GM12878 (cell line): ENCODE measurements around the gene MGAT5. TPM values are rescaled to one million over a fixed set of nuclear protein-coding genes. Genes with fewer than 3 reads are reported as not detected.

ENCODE experiments used
- BHLHE40 ChIP-seq, 2 experiments: fragments of 450-650 bp in 1 of 2; IDR thresholded peaks; 2 replicates each; pipeline ENCODE4 v1.6.1; 2011 to 2017; ENCODE audit warnings: low read depth in 2 of 2, borderline replicate concordance in 1 of 2, improper control_type of control experiment in 1 of 2, low read length in 1 of 2, mild to moderate bottlenecking in 1 of 2
- CBX3 ChIP-seq: fragments of 200-600 bp; sonication (generic); IDR thresholded peaks from 2 replicates; pipeline ENCODE4 v1.6.1; 2016; ENCODE audit warnings: low read depth, borderline replicate concordance
- CHD4 ChIP-seq: fragments of 200-600 bp; sonication (generic); IDR thresholded peaks from 2 replicates; pipeline ENCODE4 v1.6.1; 2016; ENCODE audit warnings: mild to moderate bottlenecking
- FOXK2 ChIP-seq: fragments of 450-650 bp; IDR thresholded peaks from 2 replicates; pipeline ENCODE4 v1.6.1; 2017; ENCODE audit warnings: mild to moderate bottlenecking, moderate library complexity
- IKZF2 ChIP-seq, 2 experiments: fragments of 450-650 bp; IDR thresholded peaks; 2 replicates each; pipeline ENCODE4 v1.6.1; 2017; ENCODE audit warnings: mild to moderate bottlenecking in 2 of 2, moderate library complexity in 2 of 2
- MYC ChIP-seq: IDR thresholded peaks from 2 replicates; pipeline ENCODE4 v1.6.1; 2011; ENCODE audit warnings: mild to moderate bottlenecking, low read length, moderate library complexity, inconsistent platforms; ENCODE audit not compliant: insufficient read depth, insufficient replicate concordance, insufficient read length, severe bottlenecking
- RCOR1 ChIP-seq: conservative IDR thresholded peaks from 2 replicates; pipeline ENCODE4 v1.6.1; 2012; ENCODE audit warnings: low read depth, low read length, improper control_type of control experiment
- ZNF24 ChIP-seq: fragments of 450-650 bp; IDR thresholded peaks from 2 replicates; pipeline ENCODE4 v1.6.1; 2017; ENCODE audit warnings: antibody characterized with exemption, mild to moderate bottlenecking
- polyA plus RNA-seq, 11 experiments: library from polyadenylated mRNA; depleted of rRNA in 4 of 11; unstranded in 6 of 11; stranded (reverse) in 5 of 11; fragments of >200 nt; fragmentation: Nextera tagmentation in 4 of 11; fragmentation: Illumina TruSeq in 1 of 11; extraction: Ambion mirVana in 4 of 11; extraction: Trizol in 1 of 11; gene quantifications; 1 replicate in 1 of 11; 2 replicates in 10 of 11; pipeline versions ENCODE4 v1.2.1 to v1.2.3, GENCODE V29; 2011 to 2016; ENCODE audit warnings: inconsistent platforms in 2 of 11, missing spikeins in 2 of 11, low read depth in 1 of 11
- total RNA-seq, 4 experiments: library from RNA; depleted of rRNA in 3 of 4; stranded (reverse); fragments of >200 nt in 3 of 4; fragmentation: Illumina TruSeq in 1 of 4; extraction: Trizol in 1 of 4; gene quantifications; 2 replicates each; pipeline versions ENCODE4 v1.2.1 to v1.2.3, GENCODE V29; 2013 to 2021
- TF ChIP-seq, protein P1 (sequence below): IDR thresholded peaks from 2 replicates; pipeline ENCODE4 v1.6.1; 2012; ENCODE audit warnings: low read depth, low read length, improper control_type of control experiment
- TF ChIP-seq, protein P2 (sequence below): IDR thresholded peaks from 2 replicates; pipeline ENCODE4 v1.6.1; 2012; ENCODE audit warnings: low read depth, low read length, improper control_type of control experiment
- TF ChIP-seq, protein P3 (sequence below): fragments of 450-650 bp; formaldehyde crosslinking; IDR thresholded peaks from 2 replicates; pipeline ENCODE4 v1.4.0; 2022; ENCODE audit warnings: mild to moderate bottlenecking, moderate library complexity

The MGAT5 gene
- total and polyA plus RNA-seq, 10 of the 15 experiments (the other 5 are each of a cell fraction or from before 2014, with no cell fraction given) = 4.9 to 104 (median 36.2) TPM

DNA sequence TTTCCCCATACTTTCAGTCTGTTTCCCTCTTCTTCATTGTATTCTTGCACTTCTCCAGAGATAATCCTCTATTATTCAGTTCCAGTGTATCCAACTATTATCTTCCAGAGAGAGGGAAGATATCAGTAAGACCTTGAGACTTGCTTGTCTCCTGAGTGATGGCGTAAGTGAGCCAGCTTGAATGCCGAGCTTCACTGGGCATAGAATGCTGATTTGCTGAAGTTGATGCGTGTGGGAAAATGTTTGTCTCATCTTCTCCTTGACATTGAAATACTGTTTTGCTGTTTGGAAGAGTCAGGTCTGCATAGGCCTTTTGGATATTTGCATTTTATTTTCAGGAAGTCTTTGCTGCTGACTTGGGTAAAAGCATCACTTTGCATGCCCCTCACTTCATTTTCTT, 41.1 kb upstream of the MGAT5 start (continued):
- TF ChIP-seq, protein P1, sequence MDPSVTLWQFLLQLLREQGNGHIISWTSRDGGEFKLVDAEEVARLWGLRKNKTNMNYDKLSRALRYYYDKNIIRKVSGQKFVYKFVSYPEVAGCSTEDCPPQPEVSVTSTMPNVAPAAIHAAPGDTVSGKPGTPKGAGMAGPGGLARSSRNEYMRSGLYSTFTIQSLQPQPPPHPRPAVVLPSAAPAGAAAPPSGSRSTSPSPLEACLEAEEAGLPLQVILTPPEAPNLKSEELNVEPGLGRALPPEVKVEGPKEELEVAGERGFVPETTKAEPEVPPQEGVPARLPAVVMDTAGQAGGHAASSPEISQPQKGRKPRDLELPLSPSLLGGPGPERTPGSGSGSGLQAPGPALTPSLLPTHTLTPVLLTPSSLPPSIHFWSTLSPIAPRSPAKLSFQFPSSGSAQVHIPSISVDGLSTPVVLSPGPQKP = no peak
- TF ChIP-seq RCOR1 = no peak
- TF ChIP-seq MYC = no peak
- TF ChIP-seq ZNF24 = no peak
- no peak for TF ChIP-seq CBX3
- TF ChIP-seq IKZF2 (IDR thresholded peaks at IDR 0.05) = no peak
- TF ChIP-seq CHD4 = no peak
- no peak for TF ChIP-seq FOXK2
- no peak for TF ChIP-seq BHLHE40 (IDR thresholded peaks at IDR 0.05; ENCODE audit: borderline replicate concordance in 1 of 2, low read depth in 2 of 2, low read length in 1 of 2)
- TF ChIP-seq, protein P2, sequence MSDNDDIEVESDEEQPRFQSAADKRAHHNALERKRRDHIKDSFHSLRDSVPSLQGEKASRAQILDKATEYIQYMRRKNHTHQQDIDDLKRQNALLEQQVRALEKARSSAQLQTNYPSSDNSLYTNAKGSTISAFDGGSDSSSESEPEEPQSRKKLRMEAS = no peak
- TF ChIP-seq, protein P3, sequence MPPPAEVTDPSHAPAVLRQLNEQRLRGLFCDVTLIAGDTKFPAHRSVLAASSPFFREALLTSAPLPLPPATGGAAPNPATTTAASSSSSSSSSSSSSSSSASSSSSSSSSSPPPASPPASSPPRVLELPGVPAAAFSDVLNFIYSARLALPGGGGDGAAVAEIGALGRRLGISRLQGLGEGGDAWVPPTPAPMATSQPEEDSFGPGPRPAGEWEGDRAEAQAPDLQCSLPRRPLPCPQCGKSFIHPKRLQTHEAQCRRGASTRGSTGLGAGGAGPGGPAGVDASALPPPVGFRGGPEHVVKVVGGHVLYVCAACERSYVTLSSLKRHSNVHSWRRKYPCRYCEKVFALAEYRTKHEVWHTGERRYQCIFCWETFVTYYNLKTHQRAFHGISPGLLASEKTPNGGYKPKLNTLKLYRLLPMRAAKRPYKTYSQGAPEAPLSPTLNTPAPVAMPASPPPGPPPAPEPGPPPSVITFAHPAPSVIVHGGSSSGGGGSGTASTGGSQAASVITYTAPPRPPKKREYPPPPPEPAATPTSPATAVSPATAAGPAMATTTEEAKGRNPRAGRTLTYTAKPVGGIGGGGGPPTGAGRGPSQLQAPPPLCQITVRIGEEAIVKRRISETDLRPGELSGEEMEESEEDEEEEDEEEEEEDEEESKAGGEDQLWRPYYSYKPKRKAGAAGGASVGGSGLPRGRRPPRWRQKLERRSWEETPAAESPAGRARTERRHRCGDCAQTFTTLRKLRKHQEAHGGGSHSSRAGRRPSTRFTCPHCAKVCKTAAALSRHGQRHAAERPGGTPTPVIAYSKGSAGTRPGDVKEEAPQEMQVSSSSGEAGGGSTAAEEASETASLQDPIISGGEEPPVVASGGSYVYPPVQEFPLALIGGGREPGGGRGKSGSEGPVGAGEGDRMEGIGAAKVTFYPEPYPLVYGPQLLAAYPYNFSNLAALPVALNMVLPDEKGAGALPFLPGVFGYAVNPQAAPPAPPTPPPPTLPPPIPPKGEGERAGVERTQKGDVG = no peak
